HG03565 (cell line): Measurements from ENCODE around the gene NAPEPLD.
A peak's percentile ranks its signal among the peaks of the same experiment; 100 is the strongest.
"Not testable (repeated sequence)": the region's sequence is repeated elsewhere in the genome, so short reads cannot be mapped to it uniquely, and the experiment has no call there.

Experiments
- ATAC-seq: cut with Tn5 transposase; IDR thresholded peaks from one replicate; pipeline ENCODE4 v1.9.1; 2021; ENCODE audit warnings: mild to moderate bottlenecking, moderate library complexity; ENCODE audit not compliant: unreplicated experiment

NAPEPLD gene

DNA sequence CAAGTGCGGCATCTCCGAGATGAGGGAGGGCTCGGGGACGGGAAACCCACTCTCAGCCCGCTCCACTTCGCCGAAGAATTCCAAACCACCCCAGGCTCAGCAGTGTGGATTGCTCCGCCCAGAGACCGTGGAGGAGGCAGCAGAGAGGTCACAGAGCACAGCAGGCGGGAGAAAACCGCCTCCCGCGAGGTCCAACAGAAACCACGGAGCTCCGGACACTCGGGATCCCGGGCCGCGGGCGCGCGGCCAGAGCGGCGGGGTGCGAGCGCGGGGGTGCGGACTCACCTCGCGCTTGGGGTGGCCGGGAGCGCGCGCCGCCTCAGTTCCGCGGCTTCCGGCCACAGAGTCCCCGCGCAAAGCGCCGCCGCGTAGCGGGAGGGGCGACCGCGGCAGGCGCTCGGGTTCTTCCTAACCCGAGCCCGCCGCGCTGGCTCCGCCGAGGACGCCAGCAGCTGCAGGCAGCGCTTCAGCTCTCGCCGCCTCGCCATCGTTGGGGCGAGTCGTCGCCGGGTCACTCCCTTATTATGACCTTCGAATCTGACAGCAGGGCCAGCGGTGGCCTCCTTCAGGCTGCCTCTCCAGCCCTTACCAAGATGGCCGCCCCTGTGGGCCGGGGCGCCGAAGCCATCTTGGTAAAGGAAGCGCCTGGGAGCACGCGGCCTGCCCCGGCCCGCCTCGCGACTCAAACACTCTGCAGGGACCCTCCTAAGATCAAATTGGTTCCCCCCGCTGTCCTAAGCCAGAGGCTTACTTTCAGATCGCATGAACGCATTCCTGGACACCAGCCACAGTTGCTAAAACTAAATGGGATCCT lies at the start of gene NAPEPLD:
NAPEPLD (minus strand) TSS at position 106 of the 814 bp plus-strand sequence. CDS start 20,323 bp downstream, outside the sequence.
- peak; percentile 81 for ATAC-seq

GRCh38 chr7:103198079-103198478 lies 49.2 kb upstream of the NAPEPLD start:
- ATAC-seq: not testable (repeated sequence)

- ATAC-seq: not testable (repeated sequence)
Observed at GRCh38 chr7:103195364-103195763, 46.5 kb upstream of the NAPEPLD start.

GRCh38 chr7:103172415-103173146 lies 23.7 kb upstream of the NAPEPLD start:
- not testable (repeated sequence) for ATAC-seq

GRCh38 chr7:103171695-103172414 lies 23.0 kb upstream of the NAPEPLD start:
- not testable (repeated sequence) for ATAC-seq

DNA sequence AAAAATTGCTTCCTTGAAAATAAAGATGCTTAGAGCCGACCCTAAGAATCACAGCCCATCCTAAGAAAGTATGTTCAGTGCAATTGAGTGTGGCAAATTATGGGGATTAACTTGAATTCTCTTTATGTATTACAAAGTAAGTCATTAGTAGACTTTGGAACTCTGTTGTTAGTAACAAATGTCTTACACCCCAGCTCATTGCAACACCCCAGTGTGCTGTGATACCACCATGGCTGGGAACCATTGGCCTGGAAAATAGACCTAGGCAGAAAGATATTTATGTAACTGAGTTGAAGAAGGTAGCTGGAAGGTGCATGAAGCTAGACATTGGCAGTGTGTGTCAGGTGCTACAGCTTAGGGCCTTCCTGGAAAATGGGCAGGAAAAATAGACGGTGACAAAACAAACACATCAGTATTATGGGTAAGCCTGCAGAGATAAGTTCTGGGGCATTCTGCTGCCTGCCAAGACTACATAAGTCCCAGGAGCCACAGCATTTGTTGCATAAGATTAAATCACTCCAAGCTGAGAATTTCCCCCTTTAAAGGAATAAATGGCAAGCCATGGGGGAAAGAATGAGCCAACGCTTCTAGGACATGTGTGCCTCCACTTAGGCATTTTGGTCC lies 18.1 kb upstream of the NAPEPLD start:
- not testable (repeated sequence) for ATAC-seq

- not testable (repeated sequence) for ATAC-seq
Observed at GRCh38 chr7:103163087-103163825, 14.4 kb upstream of the NAPEPLD start.

- not testable (repeated sequence) for ATAC-seq
Observed at GRCh38 chr7:103162641-103163040, 13.7 kb upstream of the NAPEPLD start.

DNA sequence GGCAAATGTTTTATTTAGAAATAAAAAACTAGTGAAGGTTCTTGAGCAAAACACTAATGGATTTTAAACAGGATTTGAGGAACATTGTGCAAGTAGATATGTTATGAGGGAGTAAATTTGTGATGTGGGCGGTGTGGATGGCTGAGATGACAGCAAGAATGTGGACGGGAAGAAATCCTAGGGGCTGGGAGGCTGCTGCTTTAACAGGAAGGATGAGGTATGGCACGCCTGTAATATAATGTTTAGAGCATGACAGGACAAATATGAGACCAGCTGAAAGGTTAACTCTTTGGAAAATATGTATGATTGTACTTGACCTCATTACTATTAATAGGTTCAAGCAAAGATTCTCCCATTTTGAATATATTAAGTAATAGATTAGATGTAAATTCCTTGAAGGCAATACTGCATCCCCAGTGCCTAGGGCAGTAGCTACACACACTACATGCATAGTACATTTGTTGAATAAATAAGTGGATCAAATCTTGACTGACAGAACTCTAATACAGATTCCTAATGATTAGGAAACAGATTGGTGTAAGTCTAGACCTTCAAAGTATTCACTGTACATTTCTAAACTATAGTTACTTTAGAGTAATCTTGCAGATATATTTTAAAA lies 13.2 kb upstream of the NAPEPLD start:
- not testable (repeated sequence) for ATAC-seq

DNA sequence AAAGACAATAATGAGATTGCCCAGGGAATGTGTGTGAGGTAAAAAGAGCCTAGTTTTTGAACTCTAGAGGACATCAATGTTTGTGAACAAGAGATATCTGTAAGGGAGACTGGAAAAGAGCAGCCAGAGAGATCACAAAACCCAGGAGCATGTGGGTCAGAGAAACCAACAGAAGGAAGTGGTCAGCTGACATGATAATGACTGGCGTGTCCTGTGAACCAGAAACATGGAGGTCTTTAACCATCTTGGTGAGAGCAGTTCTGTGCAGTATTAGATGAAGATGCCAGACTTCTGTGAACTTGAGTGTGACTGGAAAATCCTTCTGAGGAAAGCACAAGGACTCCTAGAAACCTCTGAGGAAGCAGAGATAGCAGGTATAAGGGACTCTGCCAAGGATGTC lies 10.2 kb upstream of the NAPEPLD start:
- ATAC-seq: not testable (repeated sequence)

- ATAC-seq: not testable (repeated sequence)
Observed at GRCh38 chr7:103155331-103156024, 6.6 kb upstream of the NAPEPLD start.

DNA sequence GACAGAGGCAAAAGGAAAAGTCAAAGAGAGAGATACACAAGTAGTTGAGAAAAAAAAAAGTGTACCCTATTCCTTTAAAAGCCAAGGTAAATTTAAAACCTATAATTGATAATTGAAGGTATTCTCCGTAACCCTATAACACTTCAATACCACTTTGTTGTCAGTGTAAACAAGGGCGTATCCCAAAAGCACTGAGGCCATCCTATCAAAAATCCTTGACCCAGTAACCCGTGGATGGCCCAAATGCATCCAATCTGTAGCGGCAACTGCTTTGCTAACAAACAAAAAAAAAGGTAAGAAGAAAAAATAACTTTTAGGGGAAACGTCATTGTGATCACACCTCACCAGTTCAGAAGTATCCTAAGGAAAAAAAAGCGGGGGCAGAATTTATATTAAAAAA lies 5.1 kb upstream of the NAPEPLD start:
- ATAC-seq: no peak

GRCh38 chr7:103152744-103153617 lies 4.1 kb upstream of the NAPEPLD start:
- ATAC-seq: not testable (repeated sequence)

- ATAC-seq: not testable (repeated sequence)
Observed at GRCh38 chr7:103151993-103152676, 3.2 kb upstream of the NAPEPLD start.

- ATAC-seq: no peak
Observed at GRCh38 chr7:103150192-103150591, 1.3 kb upstream of the NAPEPLD start.

GRCh38 chr7:103149808-103150180 lies 895 bp upstream of the NAPEPLD start:
- ATAC-seq: peak; percentile 6

- no peak for ATAC-seq
Observed at GRCh38 chr7:103148131-103148993, 537 bp downstream of the NAPEPLD start.
